Peyer's patch (tissue), 4 donors: ENCODE data around the gene OSTN. TPM values are rescaled to one million over a fixed set of nuclear protein-coding genes. Genes with fewer than 3 reads are reported as not detected.

ENCODE experiments used
- DNase-seq, 3 donors: peaks; one replicate each; pipeline ENCODE4 v3.0.0-alpha.2; 2017 to 2019
- H3K27ac ChIP-seq, 4 donors: fragments of 200-600 bp; sonication (generic); one replicate each; pipeline ENCODE4 v1.5.1; 2016 to 2019
- H3K27me3 ChIP-seq, 2 donors: fragments of 200-600 bp; sonication (generic); one replicate each; pipeline ENCODE4 v1.5.1; 2019
- H3K36me3 ChIP-seq, 3 donors: fragments of 200-600 bp; sonication (generic); one replicate each; pipeline ENCODE4 v1.5.1; 2016 to 2019
- H3K4me1 ChIP-seq, 4 donors: fragments of 200-600 bp; sonication (generic); one replicate each; pipeline ENCODE4 v1.5.1; 2016 to 2019
- H3K4me3 ChIP-seq, 4 donors: fragments of 200-600 bp; sonication (generic); 1 replicate in 3 of 4; 2 replicates in 1 of 4; pipeline ENCODE4 v1.5.1; 2016 to 2019; ENCODE audit warnings: mild to moderate bottlenecking in 1 of 4
- H3K9me3 ChIP-seq, 4 donors: fragments of 200-600 bp; sonication (generic); one replicate each; pipeline ENCODE4 v1.5.1; 2016 to 2019; ENCODE audit warnings: mild to moderate bottlenecking in 1 of 4
- CTCF ChIP-seq, 6 experiments: fragments of 450-650 bp in 4 of 6; fragments of 200-600 bp in 2 of 6; sonication (generic) in 1 of 6; IDR thresholded peaks; one replicate each; pipeline ENCODE4 v1.5.1; 2017 to 2019; ENCODE audit warnings: antibody characterized with exemption in 6 of 6, mild to moderate bottlenecking in 3 of 6, moderate library complexity in 1 of 6
- POLR2A ChIP-seq, 2 donors: fragments of 450-650 bp; IDR thresholded peaks; one replicate each; pipeline ENCODE4 v1.5.1; 2017; ENCODE audit warnings: antibody characterized with exemption in 2 of 2, mild to moderate bottlenecking in 2 of 2, moderate library complexity in 2 of 2
- total RNA-seq, 4 donors: library from RNA; depleted of rRNA; stranded (reverse); fragments of >200 nt; gene quantifications; one replicate each; pipeline ENCODE4 v1.1.0, GENCODE V29; 2016

Gene OSTN
- total RNA-seq, 4 donors from 2014 or later, result not detected

GRCh38 chr3:191192941-191193340, 6.1 kb upstream of the OSTN start:
- no peak overlapping the region for H3K27ac ChIP-seq
- TF ChIP-seq CTCF (IDR thresholded peaks at IDR 0.05) (no peak), POLR2A (IDR thresholded peaks at IDR 0.05) (no peak)
- no peaks in the 10 kb centered on the region for H3K4me1 ChIP-seq
- H3K27me3 ChIP-seq, result no peaks in the 10 kb centered on the region
- no peaks in the 10 kb centered on the region for H3K36me3 ChIP-seq
- H3K9me3 ChIP-seq, result no peaks in the 10 kb centered on the region
- no peak overlapping the region for H3K4me3 ChIP-seq
- DNase-seq, result no peak

- H3K36me3 ChIP-seq, result no peaks in the 10 kb centered on the region
- no peaks in the 10 kb centered on the region for H3K4me1 ChIP-seq
- TF ChIP-seq POLR2A (IDR thresholded peaks at IDR 0.05), result no peak
- TF ChIP-seq CTCF (IDR thresholded peaks at IDR 0.05), result no peak
- no peak for DNase-seq
- H3K27ac ChIP-seq, result no peak overlapping the region
- H3K4me3 ChIP-seq, result no peak overlapping the region
- H3K27me3 ChIP-seq, result no peaks in the 10 kb centered on the region
- no peaks in the 10 kb centered on the region for H3K9me3 ChIP-seq
Observed at GRCh38 chr3:191197761-191198306, 1.2 kb upstream of the OSTN start.

GRCh38 chr3:191198480-191198879, 561 bp upstream of the OSTN start:
- no peaks in the 10 kb centered on the region for H3K27me3 ChIP-seq
- H3K9me3 ChIP-seq, result no peaks in the 10 kb centered on the region
- TF ChIP-seq CTCF (IDR thresholded peaks at IDR 0.05) (no peak), POLR2A (IDR thresholded peaks at IDR 0.05) (no peak)
- H3K4me1 ChIP-seq, result no peaks in the 10 kb centered on the region
- DNase-seq, result no peak
- H3K27ac ChIP-seq, result no peak overlapping the region
- H3K36me3 ChIP-seq, result no peaks in the 10 kb centered on the region
- H3K4me3 ChIP-seq, result no peak overlapping the region

GRCh38 chr3:191210032-191210431, 11.0 kb downstream of the OSTN start:
- Histone ChIP-seq H3K4me1 (no peaks in the 10 kb centered on the region), H3K9me3 (no peaks in the 10 kb centered on the region), H3K27me3 (no peaks in the 10 kb centered on the region), H3K36me3 (no peaks in the 10 kb centered on the region), H3K27ac (no peak overlapping the region), H3K4me3 (no peak overlapping the region)
- TF ChIP-seq CTCF (IDR thresholded peaks at IDR 0.05) (no peak), POLR2A (IDR thresholded peaks at IDR 0.05) (no peak)
- no peak for DNase-seq

GRCh38 chr3:191216510-191216909, 17.5 kb downstream of the OSTN start:
- Histone ChIP-seq H3K27me3 (no peaks in the 10 kb centered on the region), H3K9me3 (no peaks in the 10 kb centered on the region), H3K27ac (no peak overlapping the region), H3K4me3 (no peak overlapping the region), H3K4me1 (no peaks in the 10 kb centered on the region), H3K36me3 (no peaks in the 10 kb centered on the region)
- no peak for TF ChIP-seq POLR2A (IDR thresholded peaks at IDR 0.05)
- no peak for TF ChIP-seq CTCF (IDR thresholded peaks at IDR 0.05)
- no peak for DNase-seq

- H3K4me1 ChIP-seq, result no peaks in the 10 kb centered on the region
- no peaks in the 10 kb centered on the region for H3K9me3 ChIP-seq
- no peaks in the 10 kb centered on the region for H3K36me3 ChIP-seq
- TF ChIP-seq CTCF (IDR thresholded peaks at IDR 0.05) (no peak), POLR2A (IDR thresholded peaks at IDR 0.05) (no peak)
- DNase-seq, result no peak
- no peaks in the 10 kb centered on the region for H3K27me3 ChIP-seq
- H3K27ac ChIP-seq, result no peak overlapping the region
- H3K4me3 ChIP-seq, result no peak overlapping the region
Observed at GRCh38 chr3:191217301-191217700, 18.3 kb downstream of the OSTN start.
